HG03457 (cell line): ENCODE data around the gene HS1BP3.

Source experiments
- ATAC-seq: cut with Tn5 transposase; IDR thresholded peaks from one replicate; pipeline ENCODE4 v1.9.1; 2021; ENCODE audit warnings: moderate number of reproducible peaks; ENCODE audit not compliant: unreplicated experiment

The HS1BP3 gene, protein sequence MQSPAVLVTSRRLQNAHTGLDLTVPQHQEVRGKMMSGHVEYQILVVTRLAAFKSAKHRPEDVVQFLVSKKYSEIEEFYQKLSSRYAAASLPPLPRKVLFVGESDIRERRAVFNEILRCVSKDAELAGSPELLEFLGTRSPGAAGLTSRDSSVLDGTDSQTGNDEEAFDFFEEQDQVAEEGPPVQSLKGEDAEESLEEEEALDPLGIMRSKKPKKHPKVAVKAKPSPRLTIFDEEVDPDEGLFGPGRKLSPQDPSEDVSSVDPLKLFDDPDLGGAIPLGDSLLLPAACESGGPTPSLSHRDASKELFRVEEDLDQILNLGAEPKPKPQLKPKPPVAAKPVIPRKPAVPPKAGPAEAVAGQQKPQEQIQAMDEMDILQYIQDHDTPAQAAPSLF

GRCh38 chr2:20650877-20651730, at the start of gene HS1BP3:
HS1BP3 (minus strand) TSS chr2:20651098; CDS start chr2:20651063, 35 bp downstream.
- peak; percentile 95 for ATAC-seq

DNA sequence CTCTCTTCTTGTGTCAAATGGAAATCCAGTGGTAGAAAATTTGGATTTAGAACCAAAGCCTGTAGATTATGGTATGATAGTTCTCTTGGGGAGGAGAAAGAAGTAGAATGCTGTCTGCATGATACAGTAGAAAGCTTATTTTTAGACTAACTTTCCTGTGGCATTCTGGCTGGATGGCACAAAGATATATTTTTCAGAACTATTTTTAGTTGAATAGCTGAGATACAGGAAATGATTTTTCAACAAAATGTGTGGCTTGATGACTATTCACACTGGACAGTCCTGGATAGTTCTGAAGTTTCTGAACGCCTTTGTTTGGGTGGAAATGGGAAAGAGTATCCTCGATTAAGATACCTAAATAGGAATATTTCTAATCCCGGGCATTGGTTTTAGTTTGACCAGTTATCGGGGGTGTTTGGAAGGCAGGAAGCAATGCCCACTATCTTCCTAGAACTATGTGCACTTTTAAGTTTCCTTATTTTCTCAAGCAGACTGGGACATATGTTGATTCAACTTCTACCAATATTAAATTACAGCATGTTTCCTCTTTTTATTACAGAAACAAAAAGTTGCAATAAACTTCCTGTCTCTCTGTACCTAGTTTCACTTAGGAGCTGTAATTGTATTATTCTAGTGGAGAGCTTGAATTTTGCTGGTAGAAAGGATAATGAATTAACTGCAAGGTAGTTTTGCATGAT, 48.2 kb upstream of the HS1BP3 start:
- no peak for ATAC-seq

DNA sequence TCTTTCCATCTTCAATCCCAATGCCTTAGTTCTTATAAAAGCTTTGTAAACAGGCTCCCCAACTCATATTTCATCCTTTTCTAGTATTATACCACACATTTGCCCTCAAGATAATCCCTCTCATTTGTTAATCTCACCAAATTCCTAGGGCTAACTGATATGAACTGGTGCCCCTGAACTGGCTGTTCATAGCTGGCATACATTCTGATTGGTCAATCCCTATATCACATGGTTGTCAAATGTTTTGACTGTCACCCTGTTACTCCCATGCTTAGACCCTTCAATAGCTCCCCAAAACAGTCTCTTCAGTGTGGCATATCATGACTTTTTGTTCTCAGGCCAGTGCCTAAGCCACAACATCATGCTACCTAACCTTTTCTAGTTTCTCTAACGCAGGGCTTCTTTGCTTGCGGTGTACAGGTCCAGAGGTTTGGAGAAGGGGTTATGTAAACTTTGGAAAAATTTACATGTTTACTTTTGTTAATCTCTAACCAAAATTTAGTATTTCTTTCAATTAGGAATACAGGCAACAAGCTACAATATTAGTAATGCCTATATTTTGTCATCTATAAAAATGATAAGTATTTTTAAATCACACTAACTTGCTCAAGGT, 46.5 kb upstream of the HS1BP3 start:
- no peak for ATAC-seq

DNA sequence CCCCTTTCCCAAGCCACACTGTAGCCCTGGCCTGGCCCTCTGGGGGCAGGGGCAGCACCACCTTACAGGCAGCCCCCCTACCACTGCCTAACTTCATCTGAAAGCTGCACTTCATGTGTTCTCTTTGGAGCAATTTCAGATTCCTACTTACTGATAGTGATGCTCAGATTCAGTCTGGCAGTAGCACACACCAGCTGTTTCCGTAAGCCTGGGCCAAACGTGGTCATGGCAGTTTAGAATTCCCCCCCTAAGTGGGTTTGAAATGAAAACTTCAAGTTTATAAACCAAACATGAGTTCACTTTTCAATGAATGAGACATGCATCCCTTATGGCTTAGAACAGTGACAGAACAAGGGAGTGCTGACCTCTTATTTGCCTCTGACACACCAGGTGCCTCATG, 45.5 kb upstream of the HS1BP3 start:
- no peak for ATAC-seq

GRCh38 chr2:20693317-20693716, 42.4 kb upstream of the HS1BP3 start:
- no peak for ATAC-seq

DNA sequence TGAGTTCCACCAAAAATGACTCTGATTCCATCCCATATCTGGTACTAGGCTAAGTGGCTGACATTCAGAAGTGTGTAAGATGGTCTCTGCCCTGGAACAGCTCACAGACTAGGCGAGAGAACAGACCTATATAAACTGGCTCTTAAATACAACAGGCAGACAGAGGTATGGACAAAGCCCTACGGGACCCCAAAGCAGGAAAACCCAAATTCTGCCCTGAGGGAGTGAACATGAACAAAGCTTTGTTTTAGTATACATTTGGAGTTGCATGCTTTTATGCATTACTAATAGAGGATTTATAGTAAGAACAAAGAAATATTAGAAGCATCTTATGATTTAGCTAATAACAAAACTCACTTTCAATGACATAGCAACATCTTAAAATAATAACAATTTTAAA, 41.2 kb upstream of the HS1BP3 start:
- no peak for ATAC-seq

- no peak for ATAC-seq
These were observed 40.3 kb upstream of the HS1BP3 start for GRCh38 chr2:20691076-20691734.

GRCh38 chr2:20689428-20690264, 38.7 kb upstream of the HS1BP3 start:
- no peak for ATAC-seq

- ATAC-seq, result no peak
These were observed 36.4 kb upstream of the HS1BP3 start for GRCh38 chr2:20687260-20687832.

- ATAC-seq, result no peak
These were observed 33.7 kb upstream of the HS1BP3 start for GRCh38 chr2:20684581-20685063.

DNA sequence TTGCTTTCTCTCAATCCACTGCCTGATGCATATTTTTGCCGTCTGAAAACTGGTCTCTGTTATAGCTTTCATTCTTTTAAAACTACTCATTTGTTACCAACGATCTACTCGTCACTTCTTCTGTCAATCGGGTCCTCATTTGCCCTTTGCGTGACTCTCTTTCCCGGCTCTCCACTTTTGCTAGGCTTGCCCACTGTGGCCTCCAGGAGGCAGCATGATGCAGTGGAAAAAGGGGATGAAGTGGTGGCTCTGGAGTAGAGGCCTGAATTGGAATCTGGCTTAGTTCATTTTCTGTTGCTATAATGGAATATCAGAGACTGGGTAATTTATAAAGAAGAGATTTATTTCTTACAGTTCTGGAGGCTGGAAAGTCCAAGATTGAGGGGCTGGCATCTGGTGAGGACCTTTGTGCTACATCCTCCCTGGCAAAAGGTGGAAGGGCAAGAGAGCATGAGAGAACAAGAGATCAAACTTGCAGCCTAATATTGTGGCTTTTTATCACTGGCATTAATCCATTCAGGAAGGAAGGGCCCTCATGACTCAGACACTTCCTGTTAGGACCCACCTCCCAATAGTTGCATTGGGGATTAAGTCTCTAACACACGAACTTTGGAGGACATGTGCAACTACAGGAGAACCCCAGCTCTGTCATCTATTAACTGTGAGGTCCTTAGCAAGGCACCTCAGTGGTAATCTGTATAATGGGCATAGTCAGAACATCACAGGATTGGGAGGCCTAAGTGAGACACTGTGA, 31.4 kb upstream of the HS1BP3 start:
- ATAC-seq, result no peak

- no peak for ATAC-seq
These were observed 30.0 kb upstream of the HS1BP3 start for GRCh38 chr2:20680744-20681375.

- no peak for ATAC-seq
These were observed 27.9 kb upstream of the HS1BP3 start for GRCh38 chr2:20678780-20679179.

DNA sequence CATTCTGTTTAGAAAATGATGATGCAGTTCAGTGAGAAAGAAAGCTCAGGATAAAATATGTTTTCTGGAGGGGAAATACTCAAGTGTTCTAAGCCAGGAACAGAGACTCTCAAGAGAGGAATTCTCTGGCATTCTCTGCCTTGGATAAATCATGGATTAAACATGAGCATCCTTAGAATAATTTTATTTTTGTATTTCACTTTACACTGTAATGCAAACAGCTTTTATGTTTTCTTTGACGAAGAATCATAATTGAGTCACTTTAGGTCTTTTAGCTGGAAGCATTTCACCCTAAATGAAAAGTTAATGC, 27.1 kb upstream of the HS1BP3 start:
- no peak for ATAC-seq

DNA sequence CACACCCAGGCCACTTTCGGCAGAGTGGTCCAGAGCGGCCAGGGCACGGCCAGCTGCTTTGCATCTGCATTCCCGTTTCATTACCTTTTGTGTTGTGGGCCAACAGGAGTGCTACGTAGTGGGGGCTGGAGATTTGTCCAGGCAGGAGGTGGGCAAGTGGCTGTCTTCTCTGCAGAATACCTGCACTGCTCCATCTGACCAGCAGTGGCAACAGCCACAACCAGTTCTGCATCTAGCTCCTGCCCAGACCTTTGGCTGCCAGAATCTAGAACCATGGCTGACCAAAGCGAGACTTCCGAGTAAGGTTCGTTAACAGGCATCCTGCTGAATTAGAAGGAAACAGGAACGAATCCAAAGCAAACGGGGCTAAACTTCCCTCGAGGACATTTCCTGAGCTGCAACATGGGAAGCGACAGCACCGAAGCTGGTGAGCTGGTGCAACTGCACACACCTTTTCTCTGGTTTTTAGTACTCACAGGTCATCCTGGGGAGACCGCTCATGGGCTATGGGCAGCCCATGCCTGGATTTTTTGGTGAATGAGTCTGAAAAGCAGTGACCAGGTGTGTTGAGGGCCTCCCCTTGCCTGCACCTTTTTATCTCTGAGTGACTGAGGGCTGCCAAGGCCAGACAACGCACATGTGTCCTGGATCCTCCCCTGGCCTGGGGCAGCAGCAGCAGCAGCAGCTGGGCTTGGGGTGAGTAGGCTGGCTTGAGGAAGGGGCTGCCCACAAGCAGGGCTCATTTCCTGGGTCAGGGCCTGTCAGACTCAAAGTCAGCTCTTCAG, 26.6 kb upstream of the HS1BP3 start:
- peak; percentile 18 for ATAC-seq

GRCh38 chr2:20676353-20677215, 25.7 kb upstream of the HS1BP3 start:
- ATAC-seq, result peak; percentile 82
